ENCODE measurements around the gene SETX. TPM values are rescaled to one million over a fixed set of nuclear protein-coding genes. Genes with fewer than 3 reads are reported as not detected.

SETX gene
- total and polyA plus RNA-seq, 2 of the 13 experiments (the other 11 are each of a cell fraction or from before 2014, with no cell fraction given): 13.2 to 39.0 TPM

- TF ChIP-seq ZNF652 (CRISPR knock-in tag; IDR thresholded peaks at IDR 0.05; ENCODE audit: borderline replicate concordance, low read depth) (no peak), YY1 (IDR thresholded peaks at IDR 0.05; ENCODE audit: insufficient read depth, insufficient replicate concordance, low read depth, low read length) (no peak), HINFP (CRISPR knock-in tag; IDR thresholded peaks at IDR 0.05; ENCODE audit: low read depth) (no peak), RBM22 (optimal IDR thresholded peaks at IDR 0.05; ENCODE audit: low read length) (no peak), SETDB1 (CRISPR knock-in tag; IDR thresholded peaks at IDR 0.05; ENCODE audit: borderline replicate concordance) (no peak)
Observed at GRCh38 chr9:132348676-132349075, 6.1 kb downstream of the SETX start (continued).

GRCh38 chr9:132346177-132346576 is 8.6 kb downstream of the SETX start:
- H3K9ac ChIP-seq (ENCODE audit: insufficient read depth, low read depth, low read length): no peak overlapping the region
- DNase-seq (ENCODE audit: low spot score) (no peak), ATAC-seq (no peak), FAIRE-seq (no peak)
- no peak overlapping the region for H3K4me2 ChIP-seq (ENCODE audit: low read depth, low read length)
- peaks cover 6% of the 10 kb centered on the region for H3K79me2 ChIP-seq (ENCODE audit: insufficient read depth, low read length)
- ChIA-PET POLR2A (interaction anchor here (1.6 kb wide), 1 partner anchor 9 kb away, joined by 4 read pairs; the partner anchor contains the start of gene SETX), CTCF (ENCODE audit: low intra/inter-chr PET ratio, low total read pairs) (no interaction called here)
- peaks cover 13 to 83% of the 10 kb centered on the region in 2 experiments for H3K36me3 ChIP-seq (replicated peaks in 1 of 2; ENCODE audit: control insufficient read depth in 1 of 2, insufficient read depth in 2 of 2, low read length in 2 of 2)
- intact Hi-C loops (cut with micrococcal nuclease; ENCODE audit: unreplicated experiment): no loop called here
- H2AFZ ChIP-seq (ENCODE audit: low read length): no peak overlapping the region
- in situ Hi-C loops (cut with HindIII; ENCODE audit: extremely low pct_ligation_motif_present, low pct_unique_long_range_greater_than_20kb): no loop called here
- H3K4me3 ChIP-seq (replicated peaks in 1 of 3; ENCODE audit: insufficient read depth in 1 of 3, low read depth in 2 of 3, low read length in 3 of 3): no peak overlapping the region
- BruUV-seq (replicated peaks): no TSS peak
- peaks cover 3% of the 10 kb centered on the region; the same call in 1 of the 2 replicates for H4K20me1 ChIP-seq (ENCODE audit: insufficient read depth, low read length)
- peaks cover 9% of the 10 kb centered on the region; the same call in 1 of the 2 replicates for H3K4me1 ChIP-seq (ENCODE audit: insufficient read depth, low read length)
- WGBS (ENCODE audit: low lambda C conversion rate): 95% methylated on average over 5 of the region's 5 CpGs
- no peaks in the 10 kb centered on the region for H3K27me3 ChIP-seq (ENCODE audit: control insufficient read depth in 1 of 2, insufficient read depth in 2 of 2, low read length in 2 of 2)
- no peaks in the 10 kb centered on the region for H3K9me3 ChIP-seq (ENCODE audit: low read length)
- no peak overlapping the region for H3K27ac ChIP-seq (ENCODE audit: extremely low read length, insufficient read depth, low read length)
- TF ChIP-seq DRAP1 (CRISPR knock-in tag; IDR thresholded peaks at IDR 0.05) (no peak), KIAA2018 (CRISPR knock-in tag; IDR thresholded peaks at IDR 0.05; ENCODE audit: borderline replicate concordance) (no peak), CEBPZ (IDR thresholded peaks at IDR 0.05; ENCODE audit: low read length) (no peak), POLR2AphosphoS2 (IDR thresholded peaks at IDR 0.05; ENCODE audit: low read depth, low read length) (no peak)
